ENCODE results near the gene MLLT6. TPM values are rescaled to one million over a fixed set of nuclear protein-coding genes. Genes with fewer than 3 reads are reported as not detected.

Gene MLLT6
- total and polyA plus RNA-seq, 2 of the 13 experiments (the other 11 are each of a cell fraction or from before 2014, with no cell fraction given): 50.7 to 69.5 TPM

DNA sequence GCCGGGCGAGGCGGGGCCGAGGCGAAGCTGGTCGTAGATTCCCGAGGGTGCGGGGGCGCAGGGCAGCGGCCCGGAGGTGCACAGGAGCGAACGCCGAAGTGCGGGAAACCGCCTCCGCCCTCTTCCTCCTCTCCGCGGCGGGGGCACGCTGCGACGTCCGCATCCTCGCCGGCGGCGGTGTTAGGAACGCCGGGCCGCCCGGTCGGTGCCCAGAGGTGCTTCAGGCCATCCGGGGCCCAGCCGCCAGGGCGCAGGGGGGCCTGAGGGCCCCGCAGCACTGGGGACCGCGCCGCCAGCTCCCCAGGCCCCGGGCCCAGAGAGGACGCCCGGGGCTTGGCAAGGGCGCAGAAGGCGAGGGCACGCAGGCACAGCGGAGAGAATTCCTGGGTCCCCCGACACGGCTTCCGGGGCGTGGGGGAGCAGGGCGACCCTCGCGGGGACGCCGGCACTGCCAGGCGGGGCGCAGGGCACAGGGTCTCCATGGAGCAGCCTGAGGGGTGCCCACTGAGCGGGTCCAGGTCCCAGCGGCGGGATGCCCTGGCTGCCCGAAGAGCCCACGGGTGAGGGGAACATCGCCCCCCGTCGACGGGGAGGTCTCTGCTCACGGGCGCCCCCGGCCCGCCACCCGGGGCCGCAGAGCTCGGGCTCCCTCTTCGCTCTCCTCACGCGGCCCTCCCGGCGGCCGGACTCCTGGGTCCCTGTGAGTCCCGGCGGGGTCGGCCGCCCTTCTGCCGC is 30.9 kb upstream of the MLLT6 start (continued):
- TF ChIP-seq MED8 (CRISPR knock-in tag; IDR thresholded peaks at IDR 0.05; ENCODE audit: insufficient replicate concordance): no peak
- no peak for TF ChIP-seq MATR3 (CRISPR knock-in tag; IDR thresholded peaks at IDR 0.05)
- TF ChIP-seq, protein P1, sequence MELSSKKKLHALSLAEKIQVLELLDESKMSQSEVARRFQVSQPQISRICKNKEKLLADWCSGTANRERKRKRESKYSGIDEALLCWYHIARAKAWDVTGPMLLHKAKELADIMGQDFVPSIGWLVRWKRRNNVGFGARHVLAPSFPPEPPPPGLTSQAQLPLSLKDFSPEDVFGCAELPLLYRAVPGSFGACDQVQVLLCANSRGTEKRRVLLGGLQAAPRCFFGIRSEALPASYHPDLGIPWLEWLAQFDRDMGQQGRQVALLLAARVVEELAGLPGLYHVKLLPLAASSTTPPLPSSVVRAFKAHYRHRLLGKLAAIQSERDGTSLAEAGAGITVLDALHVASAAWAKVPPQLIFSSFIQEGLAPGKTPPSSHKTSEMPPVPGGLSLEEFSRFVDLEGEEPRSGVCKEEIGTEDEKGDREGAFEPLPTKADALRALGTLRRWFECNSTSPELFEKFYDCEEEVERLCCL (CRISPR knock-in tag; IDR thresholded peaks at IDR 0.05; ENCODE audit: borderline replicate concordance): no peak
- 0 out of 2 replicates have a peak, but pooled peaks have one; percentile 72 for TF ChIP-seq ZNF234 (CRISPR knock-in tag; conservative IDR thresholded peaks at IDR 0.05)
- TF ChIP-seq HDAC6 (IDR thresholded peaks at IDR 0.05; ENCODE audit: low read depth, low read length): no peak
- 0 out of 2 replicates have a peak, but pooled peaks have one; percentile 13 for TF ChIP-seq SAFB2 (CRISPR knock-in tag; IDR thresholded peaks at IDR 0.05; ENCODE audit: borderline replicate concordance, low read depth)
- TF ChIP-seq YEATS4 (CRISPR knock-in tag; IDR thresholded peaks at IDR 0.05; ENCODE audit: borderline replicate concordance): no peak
- no peak for TF ChIP-seq ZNF431 (CRISPR knock-in tag; IDR thresholded peaks at IDR 0.05; ENCODE audit: borderline replicate concordance, low read depth)
- TF ChIP-seq ZNF251 (CRISPR knock-in tag; IDR thresholded peaks at IDR 0.05): no peak
- no peak for TF ChIP-seq KLF13 (CRISPR knock-in tag; IDR thresholded peaks at IDR 0.05)
- no peak for TF ChIP-seq ZNF20 (CRISPR knock-in tag; IDR thresholded peaks at IDR 0.05)
- TF ChIP-seq, protein P2, sequence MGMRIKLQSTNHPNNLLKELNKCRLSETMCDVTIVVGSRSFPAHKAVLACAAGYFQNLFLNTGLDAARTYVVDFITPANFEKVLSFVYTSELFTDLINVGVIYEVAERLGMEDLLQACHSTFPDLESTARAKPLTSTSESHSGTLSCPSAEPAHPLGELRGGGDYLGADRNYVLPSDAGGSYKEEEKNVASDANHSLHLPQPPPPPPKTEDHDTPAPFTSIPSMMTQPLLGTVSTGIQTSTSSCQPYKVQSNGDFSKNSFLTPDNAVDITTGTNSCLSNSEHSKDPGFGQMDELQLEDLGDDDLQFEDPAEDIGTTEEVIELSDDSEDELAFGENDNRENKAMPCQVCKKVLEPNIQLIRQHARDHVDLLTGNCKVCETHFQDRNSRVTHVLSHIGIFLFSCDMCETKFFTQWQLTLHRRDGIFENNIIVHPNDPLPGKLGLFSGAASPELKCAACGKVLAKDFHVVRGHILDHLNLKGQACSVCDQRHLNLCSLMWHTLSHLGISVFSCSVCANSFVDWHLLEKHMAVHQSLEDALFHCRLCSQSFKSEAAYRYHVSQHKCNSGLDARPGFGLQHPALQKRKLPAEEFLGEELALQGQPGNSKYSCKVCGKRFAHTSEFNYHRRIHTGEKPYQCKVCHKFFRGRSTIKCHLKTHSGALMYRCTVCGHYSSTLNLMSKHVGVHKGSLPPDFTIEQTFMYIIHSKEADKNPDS (CRISPR knock-in tag; IDR thresholded peaks at IDR 0.05): no peak
- TF ChIP-seq, protein P3, sequence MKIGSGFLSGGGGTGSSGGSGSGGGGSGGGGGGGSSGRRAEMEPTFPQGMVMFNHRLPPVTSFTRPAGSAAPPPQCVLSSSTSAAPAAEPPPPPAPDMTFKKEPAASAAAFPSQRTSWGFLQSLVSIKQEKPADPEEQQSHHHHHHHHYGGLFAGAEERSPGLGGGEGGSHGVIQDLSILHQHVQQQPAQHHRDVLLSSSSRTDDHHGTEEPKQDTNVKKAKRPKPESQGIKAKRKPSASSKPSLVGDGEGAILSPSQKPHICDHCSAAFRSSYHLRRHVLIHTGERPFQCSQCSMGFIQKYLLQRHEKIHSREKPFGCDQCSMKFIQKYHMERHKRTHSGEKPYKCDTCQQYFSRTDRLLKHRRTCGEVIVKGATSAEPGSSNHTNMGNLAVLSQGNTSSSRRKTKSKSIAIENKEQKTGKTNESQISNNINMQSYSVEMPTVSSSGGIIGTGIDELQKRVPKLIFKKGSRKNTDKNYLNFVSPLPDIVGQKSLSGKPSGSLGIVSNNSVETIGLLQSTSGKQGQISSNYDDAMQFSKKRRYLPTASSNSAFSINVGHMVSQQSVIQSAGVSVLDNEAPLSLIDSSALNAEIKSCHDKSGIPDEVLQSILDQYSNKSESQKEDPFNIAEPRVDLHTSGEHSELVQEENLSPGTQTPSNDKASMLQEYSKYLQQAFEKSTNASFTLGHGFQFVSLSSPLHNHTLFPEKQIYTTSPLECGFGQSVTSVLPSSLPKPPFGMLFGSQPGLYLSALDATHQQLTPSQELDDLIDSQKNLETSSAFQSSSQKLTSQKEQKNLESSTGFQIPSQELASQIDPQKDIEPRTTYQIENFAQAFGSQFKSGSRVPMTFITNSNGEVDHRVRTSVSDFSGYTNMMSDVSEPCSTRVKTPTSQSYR (CRISPR knock-in tag; IDR thresholded peaks at IDR 0.05; ENCODE audit: borderline replicate concordance): no peak
- TF ChIP-seq ZBTB1 (CRISPR knock-in tag; IDR thresholded peaks at IDR 0.05; ENCODE audit: borderline replicate concordance): no peak
- no peak for TF ChIP-seq ZNF562 (CRISPR knock-in tag; IDR thresholded peaks at IDR 0.05; ENCODE audit: borderline replicate concordance)
- TF ChIP-seq IKZF1 (IDR thresholded peaks at IDR 0.05): no peak
- TF ChIP-seq ZNF703 (CRISPR knock-in tag; IDR thresholded peaks at IDR 0.05; ENCODE audit: borderline replicate concordance): no peak
- no peak for TF ChIP-seq SP5 (CRISPR knock-in tag; IDR thresholded peaks at IDR 0.05; ENCODE audit: borderline replicate concordance, low read depth)
- no peak for TF ChIP-seq ZBTB20 (CRISPR knock-in tag; IDR thresholded peaks at IDR 0.05; ENCODE audit: borderline replicate concordance, low read depth)
- TF ChIP-seq SMAD3 (CRISPR knock-in tag; IDR thresholded peaks at IDR 0.05): no peak
- no peak for TF ChIP-seq ZBTB7B (CRISPR knock-in tag; IDR thresholded peaks at IDR 0.05)
- TF ChIP-seq, protein P4, sequence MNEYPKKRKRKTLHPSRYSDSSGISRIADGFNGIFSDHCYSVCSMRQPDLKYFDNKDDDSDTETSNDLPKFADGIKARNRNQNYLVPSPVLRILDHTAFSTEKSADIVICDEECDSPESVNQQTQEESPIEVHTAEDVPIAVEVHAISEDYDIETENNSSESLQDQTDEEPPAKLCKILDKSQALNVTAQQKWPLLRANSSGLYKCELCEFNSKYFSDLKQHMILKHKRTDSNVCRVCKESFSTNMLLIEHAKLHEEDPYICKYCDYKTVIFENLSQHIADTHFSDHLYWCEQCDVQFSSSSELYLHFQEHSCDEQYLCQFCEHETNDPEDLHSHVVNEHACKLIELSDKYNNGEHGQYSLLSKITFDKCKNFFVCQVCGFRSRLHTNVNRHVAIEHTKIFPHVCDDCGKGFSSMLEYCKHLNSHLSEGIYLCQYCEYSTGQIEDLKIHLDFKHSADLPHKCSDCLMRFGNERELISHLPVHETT (CRISPR knock-in tag; conservative IDR thresholded peaks at IDR 0.05): no peak
- TF ChIP-seq ZNF33A (CRISPR knock-in tag; IDR thresholded peaks at IDR 0.05; ENCODE audit: borderline replicate concordance): no peak

Measured in HepG2 (cell line).